CD4-positive, alpha-beta T cell treated with Interleukin-17A for 1 hour (primary cell): ENCODE results near the gene SERF1A.
"Not testable (repeated sequence)": the region's sequence is repeated elsewhere in the genome, so short reads cannot be mapped to it uniquely, and the experiment has no call there.

ENCODE experiments used
- DNase-seq: peaks from one replicate; pipeline ENCODE4 v3.0.0-alpha.2; 2020

The SERF1A gene

GRCh38 chr5:70900533-70901271 lies at the start of gene SERF1A:
Gene SERF1A (plus strand): TSS chr5:70900669. CDS start chr5:70900870, 201 bp downstream.
- DNase-seq = not testable (repeated sequence)

GRCh38 chr5:70866778-70867177 lies 33.7 kb upstream of the SERF1A start:
- not testable (repeated sequence) for DNase-seq

DNA sequence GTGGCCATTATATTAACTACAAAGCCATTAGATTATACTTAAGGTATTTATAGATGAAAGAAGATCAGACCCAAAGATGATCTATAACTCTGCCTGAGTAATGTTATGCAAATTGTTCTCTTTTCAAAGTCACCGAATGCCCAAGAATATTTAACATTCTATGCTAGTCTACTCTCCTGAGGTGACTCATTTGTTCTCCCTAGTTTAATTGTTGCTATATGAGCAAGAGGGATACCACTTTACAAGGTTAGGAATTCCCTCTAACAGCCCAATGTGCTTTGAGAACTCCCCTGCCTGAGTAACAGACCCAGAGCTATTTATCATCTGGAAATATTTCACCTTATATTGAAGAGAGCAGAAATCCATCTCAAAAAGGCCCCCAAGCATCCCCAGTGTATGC lies 29.8 kb upstream of the SERF1A start:
- DNase-seq = not testable (repeated sequence)

- not testable (repeated sequence) for DNase-seq
These were observed 4.4 kb upstream of the SERF1A start for GRCh38 chr5:70896076-70896475.

DNA sequence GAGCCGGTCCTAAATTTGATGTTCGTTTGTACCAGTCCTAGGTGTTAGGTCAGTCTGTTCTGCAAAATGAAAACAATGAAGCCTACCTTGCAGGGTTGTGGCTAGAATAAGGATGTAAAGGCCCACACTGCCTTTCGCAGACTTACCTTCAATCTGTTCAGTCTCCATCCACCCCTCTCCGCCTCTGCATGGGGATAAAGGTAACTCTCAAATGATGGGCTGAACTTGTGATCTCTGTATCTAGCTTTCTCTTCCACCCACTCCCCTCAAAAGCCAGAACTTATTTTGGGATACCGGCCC lies 753 bp downstream of the SERF1A start:
- not testable (repeated sequence) for DNase-seq

- DNase-seq = not testable (repeated sequence)
These were observed 6.2 kb downstream of the SERF1A start for GRCh38 chr5:70906624-70907023.

GRCh38 chr5:70916829-70917228 lies 16.4 kb downstream of the SERF1A start:
- DNase-seq = not testable (repeated sequence)

DNA sequence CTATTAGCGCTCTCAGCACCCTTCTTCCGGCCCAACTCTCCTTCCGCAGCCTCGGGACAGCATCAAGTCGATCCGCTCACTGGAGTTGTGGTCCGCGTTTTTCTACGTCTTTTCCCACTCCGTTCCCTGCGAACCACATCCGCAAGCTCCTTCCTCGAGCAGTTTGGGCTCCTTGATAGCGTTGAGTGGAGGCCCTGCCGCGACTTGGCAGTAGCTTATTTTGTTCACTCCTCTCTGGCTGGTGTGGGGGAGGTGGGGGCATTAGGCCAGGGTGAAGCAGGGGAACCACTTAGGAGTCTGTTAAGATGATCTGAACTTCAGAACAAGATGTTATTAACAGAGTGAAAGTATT lies 24.7 kb downstream of the SERF1A start:
- not testable (repeated sequence) for DNase-seq

DNA sequence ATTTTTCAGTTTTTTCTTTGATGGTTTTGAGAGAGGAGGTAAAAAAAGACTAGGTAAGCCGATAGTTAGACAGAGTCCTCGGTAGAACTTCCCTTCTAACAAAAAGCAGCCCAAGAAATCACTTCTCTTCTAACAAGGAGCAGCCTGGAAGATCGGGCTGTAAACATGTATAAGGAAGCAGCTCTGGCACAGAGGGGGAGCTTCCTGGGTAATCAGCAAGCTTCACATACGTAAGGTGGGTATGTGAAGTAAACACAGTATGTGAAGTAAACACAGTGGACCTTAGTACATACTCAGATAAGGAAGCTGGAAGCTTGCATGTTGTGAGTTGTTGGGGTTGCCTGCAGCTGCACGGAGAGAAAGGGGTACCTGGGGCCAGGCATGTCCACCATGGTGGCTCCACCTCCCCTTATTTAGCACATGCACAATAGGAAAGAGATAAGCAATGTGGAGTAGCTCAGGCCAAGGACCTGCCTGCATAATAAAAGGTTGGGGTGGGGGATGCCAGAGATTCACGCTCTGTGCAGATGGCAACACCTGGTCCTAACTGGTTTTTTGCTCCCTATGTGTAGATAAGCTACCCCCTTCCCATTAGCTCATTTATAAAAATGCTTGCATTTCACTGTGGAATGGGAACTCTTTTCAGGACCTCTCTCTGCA lies 31.4 kb downstream of the SERF1A start:
- DNase-seq = not testable (repeated sequence)

- not testable (repeated sequence) for DNase-seq
These were observed 32.1 kb downstream of the SERF1A start for GRCh38 chr5:70932560-70932959.

GRCh38 chr5:70953068-70953467 lies 52.6 kb downstream of the SERF1A start:
- DNase-seq = not testable (repeated sequence)
